Right lobe of liver (tissue), 4 donors: ENCODE data around the gene INTS13.

ENCODE experiments used
- POLR2A ChIP-seq: fragments of 450-650 bp; IDR thresholded peaks from one replicate; pipeline ENCODE4 v1.6.1; 2017; ENCODE audit warnings: antibody characterized with exemption, mild to moderate bottlenecking
- TF ChIP-seq, protein P1 (sequence below), 4 donors: fragments of 200-600 bp in 3 of 4; fragments of 450-650 bp in 1 of 4; IDR thresholded peaks; one replicate each; pipeline versions ENCODE4 v1.5.1 to v1.8.0; 2016 to 2022; ENCODE audit warnings: antibody characterized with exemption in 4 of 4, mild to moderate bottlenecking in 2 of 4
- donor health status: DM: no; HTN: no; CAD: no.
- donor health status: DM: no; HTN: no; CAD: no.
- donor health status: DM: no; HTN: yes; CAD: no.

GRCh38 chr12:26953447-26953846, 15.7 kb upstream of the INTS13 start:
- TF ChIP-seq POLR2A: no peak
- TF ChIP-seq, protein P1, sequence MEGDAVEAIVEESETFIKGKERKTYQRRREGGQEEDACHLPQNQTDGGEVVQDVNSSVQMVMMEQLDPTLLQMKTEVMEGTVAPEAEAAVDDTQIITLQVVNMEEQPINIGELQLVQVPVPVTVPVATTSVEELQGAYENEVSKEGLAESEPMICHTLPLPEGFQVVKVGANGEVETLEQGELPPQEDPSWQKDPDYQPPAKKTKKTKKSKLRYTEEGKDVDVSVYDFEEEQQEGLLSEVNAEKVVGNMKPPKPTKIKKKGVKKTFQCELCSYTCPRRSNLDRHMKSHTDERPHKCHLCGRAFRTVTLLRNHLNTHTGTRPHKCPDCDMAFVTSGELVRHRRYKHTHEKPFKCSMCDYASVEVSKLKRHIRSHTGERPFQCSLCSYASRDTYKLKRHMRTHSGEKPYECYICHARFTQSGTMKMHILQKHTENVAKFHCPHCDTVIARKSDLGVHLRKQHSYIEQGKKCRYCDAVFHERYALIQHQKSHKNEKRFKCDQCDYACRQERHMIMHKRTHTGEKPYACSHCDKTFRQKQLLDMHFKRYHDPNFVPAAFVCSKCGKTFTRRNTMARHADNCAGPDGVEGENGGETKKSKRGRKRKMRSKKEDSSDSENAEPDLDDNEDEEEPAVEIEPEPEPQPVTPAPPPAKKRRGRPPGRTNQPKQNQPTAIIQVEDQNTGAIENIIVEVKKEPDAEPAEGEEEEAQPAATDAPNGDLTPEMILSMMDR (IDR thresholded peaks at IDR 0.05): no peak
